Right renal pelvis (tissue), 4 donors: Measurements from ENCODE around the gene PROK1. TPM values are rescaled to one million over a fixed set of nuclear protein-coding genes. Genes with fewer than 3 reads are reported as not detected.
A peak's percentile ranks its signal among the peaks of the same experiment; 100 is the strongest.
"Not testable (repeated sequence)": the region's sequence is repeated elsewhere in the genome, so short reads cannot be mapped to it uniquely, and the experiment has no call there.

Experiments
- DNase-seq, 4 donors: peaks; one replicate each; pipeline ENCODE4 v3.0.0-alpha.2; 2013; ENCODE audit warnings: low read depth in 4 of 4, low spot score in 3 of 4, missing footprints in 1 of 4
- polyA plus RNA-seq, 4 donors: library from polyadenylated mRNA; unstranded; fragments of 120-200 nt; gene quantifications; one replicate each; pipeline ENCODE4 v1.2.1, GENCODE V29; 2013; ENCODE audit not compliant: insufficient read length in 4 of 4

Gene PROK1
- polyA plus RNA-seq, 4 donors: 0.19 to 0.70 (median 0.31) TPM

- DNase-seq: no peak
Observed at GRCh38 chr1:110433213-110433612, 17.7 kb upstream of the PROK1 start.

GRCh38 chr1:110433803-110434202 lies 17.1 kb upstream of the PROK1 start:
- no peak for DNase-seq

DNA sequence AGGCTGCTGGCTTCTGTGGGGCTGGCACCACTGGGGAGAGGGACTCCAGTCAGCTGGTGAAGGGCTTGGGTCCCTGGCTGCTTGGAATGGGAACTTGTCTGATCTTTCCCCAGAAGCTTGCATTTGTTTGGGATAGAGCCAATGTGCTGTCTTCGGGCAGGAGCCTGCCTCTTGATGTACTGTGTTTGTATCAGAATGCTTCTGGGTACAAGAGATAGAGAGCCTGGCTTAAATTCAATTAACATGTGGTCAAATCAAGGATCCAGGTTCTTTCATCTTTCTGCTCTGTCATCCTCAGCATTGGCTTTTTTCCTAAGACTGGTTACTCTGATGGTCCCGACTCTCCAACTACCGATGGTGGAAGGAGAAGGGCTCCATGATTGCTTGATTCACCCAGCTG lies 16.0 kb upstream of the PROK1 start:
- no peak for DNase-seq

DNA sequence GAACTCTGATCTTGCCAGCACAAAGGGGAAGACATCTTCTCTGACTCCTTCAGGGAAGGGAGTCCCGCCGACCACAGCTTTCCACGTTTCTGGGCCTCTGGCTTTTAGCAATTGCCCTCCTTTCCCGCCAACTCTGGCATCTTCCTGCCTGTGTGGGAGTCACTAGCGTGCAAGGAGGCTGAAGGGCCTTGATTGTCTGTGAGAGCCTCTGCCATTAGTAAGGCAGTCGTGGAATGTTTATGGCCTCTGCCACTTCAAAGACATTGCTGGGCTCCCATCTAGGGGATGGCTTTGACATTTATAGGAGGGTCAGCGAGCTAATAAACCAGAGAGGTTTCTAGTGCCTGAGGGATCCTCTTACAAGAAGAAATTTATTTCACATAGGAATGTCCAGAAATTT lies 14.3 kb upstream of the PROK1 start:
- peak in 3 of 4 donors; percentile 21 to 40 (median 27) for DNase-seq

DNA sequence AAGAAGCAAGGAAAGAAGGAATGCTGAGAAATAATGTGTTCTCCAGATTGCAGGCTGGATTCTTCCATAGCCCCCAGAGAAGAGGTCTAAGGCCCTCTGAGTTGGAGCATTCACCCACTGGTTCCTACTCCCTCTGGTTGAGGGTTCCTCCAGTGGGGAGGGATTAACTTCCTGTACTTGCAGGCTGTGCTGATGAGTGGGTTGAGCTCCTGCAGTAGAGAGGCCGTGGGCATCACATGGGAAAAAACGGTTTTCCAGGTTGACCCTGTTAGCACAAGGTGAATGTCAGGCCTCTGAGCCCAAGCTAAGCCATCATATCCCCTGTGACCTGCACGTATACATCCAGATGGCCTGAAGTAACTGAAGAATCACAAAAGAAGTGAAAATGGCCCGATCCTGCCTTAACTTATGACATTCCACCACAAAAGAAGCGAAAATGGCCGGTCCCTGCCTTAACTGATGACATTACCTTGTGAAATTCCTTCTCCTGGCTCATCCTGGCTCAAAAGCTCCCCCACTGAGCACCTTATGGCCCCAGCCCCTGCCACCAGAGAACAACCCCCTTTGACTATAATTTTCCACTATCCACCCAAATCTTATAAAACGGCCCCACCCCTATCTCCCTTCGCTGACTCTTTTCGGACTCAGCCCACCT lies 13.2 kb upstream of the PROK1 start:
- DNase-seq: not testable (repeated sequence)

GRCh38 chr1:110438893-110439292 lies 12.1 kb upstream of the PROK1 start:
- DNase-seq: no peak

- not testable (repeated sequence) for DNase-seq
Observed at GRCh38 chr1:110439873-110440272, 11.1 kb upstream of the PROK1 start.

DNA sequence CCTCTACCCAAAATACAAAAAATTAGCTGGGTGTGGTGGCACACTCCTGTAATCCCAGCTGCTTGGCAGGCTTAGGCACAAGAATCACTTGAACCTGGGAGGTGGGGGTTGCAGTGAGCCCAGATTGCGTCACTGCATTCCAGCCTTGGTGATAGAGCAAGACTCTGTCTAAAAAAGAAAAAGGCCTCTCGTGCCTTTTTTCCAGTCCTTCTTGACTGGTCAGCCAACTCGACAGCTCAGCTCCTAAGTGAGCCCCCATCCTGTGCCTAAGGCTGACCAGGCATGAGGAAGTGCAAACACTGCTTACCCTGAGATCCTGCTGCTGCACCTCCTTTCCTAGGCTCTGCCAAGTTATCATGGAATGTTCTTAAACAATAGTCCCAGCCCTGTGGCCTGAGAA lies 10.1 kb upstream of the PROK1 start:
- no peak for DNase-seq

- no peak for DNase-seq
Observed at GRCh38 chr1:110441888-110442287, 9.1 kb upstream of the PROK1 start.

GRCh38 chr1:110443451-110443850 lies 7.5 kb upstream of the PROK1 start:
- DNase-seq: no peak

DNA sequence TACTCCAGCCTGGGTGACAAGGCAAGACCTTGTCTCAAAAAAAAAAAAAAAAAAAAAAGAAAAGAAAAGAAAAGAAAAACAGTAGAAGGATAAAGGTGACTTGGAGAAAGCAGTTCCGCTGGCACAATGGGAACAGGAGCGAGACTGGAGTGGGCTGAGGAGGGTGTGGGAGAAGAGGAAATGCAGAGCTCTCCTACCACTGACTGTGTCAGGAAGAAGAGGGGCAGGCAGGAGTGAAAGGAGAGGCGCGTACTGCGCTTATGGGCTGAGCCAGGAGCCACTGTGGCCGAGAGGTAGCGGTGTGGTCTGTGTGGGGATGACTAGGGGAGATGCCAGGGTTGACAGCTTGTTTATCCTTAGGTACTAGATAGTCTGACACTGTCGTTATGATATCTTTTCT lies 6.4 kb upstream of the PROK1 start:
- DNase-seq: no peak

DNA sequence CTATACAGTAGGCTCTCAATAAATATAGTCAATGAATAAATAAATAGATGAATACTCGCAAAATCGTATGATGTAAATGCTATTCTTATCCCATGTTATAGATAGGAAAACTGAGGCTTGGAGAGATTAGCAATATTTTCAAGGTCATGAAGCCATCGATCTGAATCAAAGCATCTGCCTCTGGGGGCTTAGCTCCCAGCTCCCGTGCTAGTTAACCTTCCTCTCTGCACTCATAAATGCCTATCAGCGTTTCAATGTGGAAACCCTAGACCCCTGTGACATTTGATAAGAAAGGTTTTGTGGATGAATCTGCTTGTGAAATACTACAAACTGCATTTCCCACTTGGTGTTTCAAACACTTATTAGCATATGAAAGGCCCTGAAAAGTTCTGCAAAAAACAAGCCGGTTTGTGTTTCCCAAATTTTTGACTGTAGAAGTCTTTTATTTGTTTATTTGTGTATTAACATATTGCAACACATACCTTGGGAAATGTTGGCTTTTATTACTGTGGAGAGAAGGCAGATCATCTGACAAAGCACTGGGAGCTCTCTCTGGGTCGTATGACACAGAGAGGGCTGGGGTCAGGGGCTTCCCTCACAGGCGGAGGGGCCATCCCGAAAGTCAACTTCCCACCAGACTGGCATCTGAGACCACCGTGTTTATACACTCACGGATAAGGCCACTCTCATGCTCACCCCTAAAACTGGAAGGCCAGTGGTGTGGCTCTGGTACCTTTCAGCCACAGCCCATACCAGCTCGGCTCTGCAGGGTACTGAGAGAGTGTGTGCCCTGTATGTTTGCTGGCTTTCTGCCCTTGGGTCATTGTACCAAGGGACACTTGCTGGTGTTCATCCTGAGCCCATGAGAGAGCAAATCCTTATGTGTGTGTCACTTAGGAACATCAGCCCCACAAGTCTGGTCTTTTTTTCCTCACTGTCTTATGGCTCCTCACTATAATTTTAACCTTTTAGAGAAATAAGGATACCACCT lies 993 bp upstream of the PROK1 start:
- DNase-seq: no peak

DNA sequence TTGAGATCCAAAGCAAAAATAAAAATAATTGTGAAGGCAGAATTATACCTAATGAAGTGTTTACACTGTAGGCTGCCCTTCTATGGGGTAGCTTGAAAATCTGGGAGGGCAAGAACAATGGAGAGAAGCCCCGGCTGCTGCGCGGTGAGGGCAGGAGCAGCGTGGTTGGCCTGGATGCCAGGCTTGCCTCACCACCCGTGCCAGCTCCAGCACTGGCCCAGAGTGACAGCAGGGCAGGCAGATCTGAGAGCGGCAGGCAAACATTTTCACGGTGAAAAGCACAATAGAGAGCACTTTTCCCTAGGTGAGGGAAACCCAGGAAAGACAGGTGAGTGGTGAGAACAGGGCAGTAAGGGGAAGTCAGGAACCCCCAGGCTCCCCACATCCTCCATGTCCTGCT lies 1.4 kb downstream of the PROK1 start:
- no peak for DNase-seq

DNA sequence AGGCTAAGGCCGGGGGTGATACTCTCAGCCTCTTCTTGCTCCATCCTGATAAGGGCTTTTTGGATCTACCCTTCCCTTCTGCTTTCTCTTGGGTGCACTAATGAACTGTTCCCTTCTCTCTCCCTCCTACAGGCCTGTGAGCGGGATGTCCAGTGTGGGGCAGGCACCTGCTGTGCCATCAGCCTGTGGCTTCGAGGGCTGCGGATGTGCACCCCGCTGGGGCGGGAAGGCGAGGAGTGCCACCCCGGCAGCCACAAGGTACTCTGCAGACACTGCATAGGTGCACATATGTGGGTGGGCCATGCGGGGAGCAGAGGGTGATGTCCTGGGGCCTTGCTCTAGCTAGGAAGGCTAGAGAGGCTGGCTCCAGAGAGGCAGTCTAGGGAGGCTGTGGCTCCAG lies 2.9 kb downstream of the PROK1 start:
- no peak for DNase-seq

- no peak for DNase-seq
Observed at GRCh38 chr1:110454328-110454727, 3.4 kb downstream of the PROK1 start.

DNA sequence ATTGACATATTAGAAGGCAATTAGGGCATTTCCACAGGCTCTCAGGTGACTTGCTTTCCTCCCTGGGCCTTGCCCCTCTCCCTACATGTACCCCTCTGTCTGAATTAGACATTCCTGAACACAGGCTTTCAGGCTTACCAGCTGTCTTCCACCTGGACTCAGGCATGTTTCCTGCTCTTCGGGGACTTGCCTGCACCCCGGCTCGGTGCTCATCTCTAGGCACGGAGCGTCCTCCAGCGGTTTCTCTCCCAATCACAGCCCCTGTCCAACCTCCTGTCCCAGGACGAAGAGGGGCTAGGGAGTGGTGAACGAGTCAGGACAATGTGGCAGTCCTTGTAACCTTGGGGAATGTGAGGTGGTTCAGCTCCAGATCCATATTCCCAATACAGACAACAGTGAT lies 4.2 kb downstream of the PROK1 start:
- DNase-seq: no peak

- no peak for DNase-seq
Observed at GRCh38 chr1:110457206-110457605, 6.3 kb downstream of the PROK1 start.

DNA sequence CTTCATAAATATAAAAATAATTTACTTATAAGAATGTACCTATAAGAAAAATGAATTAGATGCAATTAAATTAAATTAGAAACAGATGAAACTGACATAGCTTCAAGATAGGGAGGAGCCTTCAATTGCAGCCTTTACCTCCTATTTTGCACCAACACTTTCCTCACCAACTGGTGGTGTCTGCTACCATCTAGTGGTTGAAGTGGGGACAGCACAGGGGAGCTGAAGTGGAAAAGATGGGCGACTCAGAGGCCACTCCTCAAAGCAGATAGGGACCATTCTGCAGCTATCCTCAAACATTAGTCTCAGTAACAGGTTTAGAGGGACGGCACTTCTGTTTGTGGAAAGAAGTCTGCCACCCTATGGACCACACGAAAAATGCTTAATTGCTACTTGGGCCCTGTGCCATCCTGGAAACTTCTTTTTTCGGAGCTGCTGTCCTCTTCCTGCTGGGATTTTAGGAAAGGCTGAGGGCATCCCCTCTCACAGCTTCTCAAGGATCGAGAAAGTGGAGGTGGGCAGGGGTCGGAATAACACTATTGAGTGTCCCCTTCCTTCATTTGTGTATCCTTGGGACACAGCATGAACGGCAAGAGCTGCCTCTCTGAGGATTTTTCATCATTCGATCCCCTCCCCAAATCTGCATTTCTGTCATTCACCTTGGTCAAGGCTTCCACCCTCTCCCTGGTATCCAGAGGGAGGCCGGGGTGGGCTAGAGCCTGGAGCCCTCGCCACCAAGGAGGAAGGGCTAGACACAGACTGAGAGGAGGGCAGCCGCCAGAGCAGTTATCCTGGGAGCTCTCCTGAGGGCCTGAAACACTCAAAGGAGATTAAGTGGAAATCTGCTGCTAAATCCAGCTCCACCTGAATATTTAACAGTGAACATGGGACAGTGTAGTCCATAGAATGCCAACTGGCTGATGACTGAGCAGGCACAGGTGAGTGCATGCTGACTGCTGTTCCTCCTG lies 9.6 kb downstream of the PROK1 start:
- peak; percentile 63 to 75 (median 70) for DNase-seq

GRCh38 chr1:110462093-110462492 lies 11.1 kb downstream of the PROK1 start:
- DNase-seq: no peak

GRCh38 chr1:110462964-110463363 lies 12.0 kb downstream of the PROK1 start:
- no peak for DNase-seq

DNA sequence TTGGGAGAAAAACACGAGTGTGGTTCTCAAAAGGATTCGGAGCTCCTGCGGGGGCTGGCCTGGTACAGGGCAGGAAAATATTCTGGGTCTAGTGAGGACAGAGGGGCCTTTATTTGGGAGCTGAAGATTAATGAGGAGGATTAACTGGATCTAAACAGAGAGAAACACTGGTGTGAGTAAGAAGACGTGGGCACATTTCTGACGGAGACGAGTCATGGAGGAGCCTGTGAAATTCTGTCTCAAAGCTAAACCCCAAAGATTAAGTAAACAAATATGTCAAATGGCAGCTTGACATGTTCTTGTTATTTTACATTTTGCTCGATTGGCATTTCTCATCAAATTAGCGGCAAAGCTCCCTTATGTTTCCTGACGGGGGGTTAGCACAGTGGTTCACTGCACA lies 12.8 kb downstream of the PROK1 start:
- no peak for DNase-seq
